SU-DHL-6 (cell line): Measurements from ENCODE around the gene MYH7B.

Experiments
- H2AFZ ChIP-seq: fragments of 200-600 bp; sonication (generic); 2 replicates; pipeline ENCODE4 v1.6.1; 2014; ENCODE audit warnings: low read depth, mild to moderate bottlenecking, moderate library complexity, mixed read lengths, antibody characterized with exemption, low read length; ENCODE audit not compliant: severe bottlenecking
- H3F3A ChIP-seq: fragments of 200-600 bp; shearing (Covaris generic); 2 replicates; pipeline ENCODE4 v1.6.0; 2016; ENCODE audit warnings: antibody characterized with exemption, mild to moderate bottlenecking; ENCODE audit not compliant: insufficient read depth
- H3K27ac ChIP-seq: fragments of 200-600 bp; sonication (generic); 2 replicates; pipeline ENCODE4 v1.5.1; 2016; ENCODE audit warnings: low read depth, mild to moderate bottlenecking, low read length, moderate library complexity, mixed read lengths
- H3K27me3 ChIP-seq: fragments of 200-600 bp; sonication (generic), shearing (Covaris generic); 2 replicates; pipeline ENCODE4 v1.6.0; 2014; ENCODE audit warnings: mild to moderate bottlenecking, low read length
- H3K36me3 ChIP-seq: fragments of 200-600 bp; sonication (generic); 2 replicates; pipeline ENCODE4 v1.6.1; 2014; ENCODE audit warnings: mild to moderate bottlenecking, low read length, mixed read lengths
- H3K4me2 ChIP-seq: fragments of 300-600, 200-600 bp; shearing (Covaris generic), sonication (generic); 2 replicates; pipeline ENCODE4 v1.6.0; 2014; ENCODE audit warnings: low read length, low read depth, mild to moderate bottlenecking; ENCODE audit not compliant: poor library complexity, severe bottlenecking
- H3K4me3 ChIP-seq: fragments of 200-600 bp; sonication (generic); 2 replicates; pipeline ENCODE4 v1.5.1; 2014; ENCODE audit warnings: antibody characterized with exemption, low read length, mild to moderate bottlenecking, mixed read lengths; ENCODE audit not compliant: insufficient read depth, poor library complexity, severe bottlenecking
- H3K79me2 ChIP-seq: fragments of 200-600 bp; sonication (generic); 2 replicates; pipeline ENCODE4 v1.6.1; 2014; ENCODE audit warnings: mild to moderate bottlenecking, low read length, moderate library complexity; ENCODE audit not compliant: insufficient read depth
- H3K9ac ChIP-seq: fragments of 200-600 bp; sonication (generic); 2 replicates; pipeline ENCODE4 v1.7.0; 2014; ENCODE audit warnings: mild to moderate bottlenecking, low read length
- H3K9me2 ChIP-seq: fragments of 200-600 bp; sonication (generic); replicated peaks from 2 replicates; pipeline ENCODE4 v1.6.1; 2014; ENCODE audit warnings: low read length; ENCODE audit not compliant: insufficient read depth
- H3K9me3 ChIP-seq: fragments of 200-600 bp; sonication (generic); 2 replicates; pipeline ENCODE4 v1.6.1; 2014; ENCODE audit warnings: low read length, mixed read lengths; ENCODE audit not compliant: insufficient read depth
- H4K20me1 ChIP-seq: fragments of 200-600 bp; sonication (generic); 2 replicates; pipeline ENCODE4 v1.6.1; 2014; ENCODE audit warnings: low read depth, mild to moderate bottlenecking, antibody characterized with exemption, low read length, moderate library complexity, mixed read lengths
- EZH2phosphoT487 ChIP-seq: fragments of 200-600 bp; sonication (generic), shearing (Covaris generic); conservative IDR thresholded peaks from 2 replicates; pipeline ENCODE4 v1.6.1; 2018; ENCODE audit warnings: mild to moderate bottlenecking, antibody characterized with exemption, low read length, moderate library complexity, mixed read lengths
- TF ChIP-seq, protein P1 (sequence below): fragments of 200-600 bp; sonication (generic); IDR thresholded peaks from one replicate; pipeline ENCODE4 v1.5.1; 2017; ENCODE audit warnings: antibody characterized with exemption, mild to moderate bottlenecking, low read length, moderate library complexity; ENCODE audit not compliant: insufficient read depth, poor library complexity, severe bottlenecking

MYH7B gene

DNA sequence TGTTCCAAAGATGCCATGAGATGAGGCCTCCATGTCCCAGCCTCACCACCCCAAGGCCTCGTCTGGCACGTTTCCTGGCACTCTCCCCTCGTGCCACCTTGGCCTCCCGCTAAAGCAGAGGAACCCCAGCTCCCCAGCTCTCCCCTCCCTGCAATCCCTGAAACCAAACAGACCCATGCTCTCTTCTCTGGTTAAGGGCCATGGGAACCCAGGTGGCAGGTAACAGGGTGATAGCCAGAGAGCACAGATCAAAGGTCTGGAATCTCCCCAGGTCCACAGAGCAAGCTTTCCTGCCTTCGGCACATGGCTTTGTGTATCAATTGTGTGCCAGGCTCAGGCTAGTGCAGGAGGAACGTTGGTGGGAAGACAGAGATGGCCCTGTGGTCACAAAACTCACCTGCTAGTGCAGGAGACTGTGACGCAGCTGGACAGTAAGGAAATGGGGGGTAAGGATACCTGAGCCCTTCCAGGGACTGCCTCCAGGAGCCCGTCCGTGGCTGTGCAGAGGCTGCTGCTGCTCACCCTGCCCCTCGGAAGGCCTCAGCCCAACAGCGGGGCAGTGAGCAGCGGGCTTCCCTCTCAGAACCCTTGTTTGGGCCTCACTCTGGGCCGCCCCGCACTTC, 39.0 kb downstream of the MYH7B start:
- TF ChIP-seq, protein P1, sequence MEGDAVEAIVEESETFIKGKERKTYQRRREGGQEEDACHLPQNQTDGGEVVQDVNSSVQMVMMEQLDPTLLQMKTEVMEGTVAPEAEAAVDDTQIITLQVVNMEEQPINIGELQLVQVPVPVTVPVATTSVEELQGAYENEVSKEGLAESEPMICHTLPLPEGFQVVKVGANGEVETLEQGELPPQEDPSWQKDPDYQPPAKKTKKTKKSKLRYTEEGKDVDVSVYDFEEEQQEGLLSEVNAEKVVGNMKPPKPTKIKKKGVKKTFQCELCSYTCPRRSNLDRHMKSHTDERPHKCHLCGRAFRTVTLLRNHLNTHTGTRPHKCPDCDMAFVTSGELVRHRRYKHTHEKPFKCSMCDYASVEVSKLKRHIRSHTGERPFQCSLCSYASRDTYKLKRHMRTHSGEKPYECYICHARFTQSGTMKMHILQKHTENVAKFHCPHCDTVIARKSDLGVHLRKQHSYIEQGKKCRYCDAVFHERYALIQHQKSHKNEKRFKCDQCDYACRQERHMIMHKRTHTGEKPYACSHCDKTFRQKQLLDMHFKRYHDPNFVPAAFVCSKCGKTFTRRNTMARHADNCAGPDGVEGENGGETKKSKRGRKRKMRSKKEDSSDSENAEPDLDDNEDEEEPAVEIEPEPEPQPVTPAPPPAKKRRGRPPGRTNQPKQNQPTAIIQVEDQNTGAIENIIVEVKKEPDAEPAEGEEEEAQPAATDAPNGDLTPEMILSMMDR, result no peak
- no peak for TF ChIP-seq EZH2phosphoT487
- Histone ChIP-seq H3K4me2 (no peak overlapping the region), H2AFZ (no peak overlapping the region), H3K27ac (no peak overlapping the region), H3K9ac (no peak overlapping the region), H3K79me2 (no peaks in the 10 kb centered on the region), H4K20me1 (no peaks in the 10 kb centered on the region), H3F3A (no peaks in the 10 kb centered on the region), H3K4me3 (no peak overlapping the region), H3K36me3 (no peaks in the 10 kb centered on the region), H3K27me3 (no peaks in the 10 kb centered on the region), H3K9me3 (no peaks in the 10 kb centered on the region), H3K9me2 (no peaks in the 10 kb centered on the region)

GRCh38 chr20:34995192-34995591, 39.5 kb downstream of the MYH7B start:
- Histone ChIP-seq H2AFZ (no peak overlapping the region), H3K9ac (no peak overlapping the region), H3K4me2 (no peak overlapping the region), H3K4me3 (no peak overlapping the region), H3K79me2 (no peaks in the 10 kb centered on the region), H3K36me3 (no peaks in the 10 kb centered on the region), H3K9me3 (no peaks in the 10 kb centered on the region), H3K27me3 (no peaks in the 10 kb centered on the region), H3K9me2 (no peaks in the 10 kb centered on the region), H4K20me1 (no peaks in the 10 kb centered on the region), H3F3A (no peaks in the 10 kb centered on the region), H3K27ac (no peak overlapping the region)
- TF ChIP-seq, protein P1, result no peak
- no peak for TF ChIP-seq EZH2phosphoT487

DNA sequence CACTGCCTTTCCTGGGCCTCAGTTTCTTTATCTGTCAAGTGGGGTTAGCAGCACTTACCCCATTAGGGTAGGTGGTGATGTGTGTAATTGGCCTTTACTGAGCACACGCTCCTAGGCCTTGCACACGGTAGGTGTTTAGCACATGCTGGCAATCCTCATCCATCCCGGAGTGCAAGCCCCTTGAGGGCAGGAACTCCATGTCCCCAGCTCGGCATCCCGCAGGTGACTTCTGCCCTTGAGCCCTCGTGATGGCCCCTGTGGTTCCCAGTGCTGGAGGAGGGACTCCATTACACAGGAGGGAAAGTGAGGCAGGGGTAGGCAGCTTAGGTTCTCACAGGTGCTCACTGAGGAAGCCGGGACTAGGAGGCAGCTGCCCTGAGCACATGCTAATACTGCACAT, 40.0 kb downstream of the MYH7B start:
- no peaks in the 10 kb centered on the region for H3F3A ChIP-seq
- H3K27ac ChIP-seq, result no peak overlapping the region
- H4K20me1 ChIP-seq, result no peaks in the 10 kb centered on the region
- TF ChIP-seq EZH2phosphoT487, result no peak
- TF ChIP-seq, protein P1, result no peak
- H3K4me2 ChIP-seq, result no peak overlapping the region
- no peaks in the 10 kb centered on the region for H3K79me2 ChIP-seq
- H3K9me3 ChIP-seq, result no peaks in the 10 kb centered on the region
- H3K9me2 ChIP-seq, result no peaks in the 10 kb centered on the region
- no peak overlapping the region for H3K9ac ChIP-seq
- no peak overlapping the region for H2AFZ ChIP-seq
- H3K27me3 ChIP-seq, result no peaks in the 10 kb centered on the region
- no peak overlapping the region for H3K4me3 ChIP-seq
- H3K36me3 ChIP-seq, result no peaks in the 10 kb centered on the region
